Esophagus muscularis mucosa (tissue), 4 donors: ENCODE results near the gene PTPRN2. TPM values are rescaled to one million over a fixed set of nuclear protein-coding genes. Genes with fewer than 3 reads are reported as not detected.

Source experiments
- DNase-seq: peaks from one replicate; pipeline ENCODE4 v3.0.0-alpha.2; 2017; ENCODE audit errors: extremely low spot score
- H3K27ac ChIP-seq, 4 donors: fragments of 200-600 bp; sonication (generic); replicated peaks in 1 of 4; 1 replicate in 3 of 4; 2 replicates in 1 of 4; pipeline ENCODE4 v1.5.1; 2016 to 2019; ENCODE audit warnings: mild to moderate bottlenecking in 1 of 4
- H3K27me3 ChIP-seq, 4 donors: fragments of 200-600 bp; sonication (generic); one replicate each; pipeline versions ENCODE4 v1.5.1 to v1.6.0; 2016 to 2019
- H3K36me3 ChIP-seq, 4 donors: fragments of 200-600 bp; sonication (generic); one replicate each; pipeline ENCODE4 v1.5.1; 2016 to 2019
- H3K4me1 ChIP-seq, 4 donors: fragments of 200-600 bp; sonication (generic); one replicate each; pipeline ENCODE4 v1.5.1; 2016 to 2019
- H3K4me3 ChIP-seq, 4 donors: fragments of 200-600 bp; sonication (generic); 1 replicate in 2 of 4; 2 replicates in 2 of 4; pipeline ENCODE4 v1.5.1; 2016 to 2019; ENCODE audit warnings: mild to moderate bottlenecking in 4 of 4, moderate library complexity in 1 of 4
- H3K9me3 ChIP-seq, 4 donors: fragments of 200-600 bp; sonication (generic); 1 replicate in 3 of 4; 2 replicates in 1 of 4; pipeline ENCODE4 v1.5.1; 2016 to 2019
- CTCF ChIP-seq, 3 experiments: fragments of 200-600 bp in 2 of 3; fragments of 450-650 bp in 1 of 3; sonication (generic) in 2 of 3; IDR thresholded peaks; one replicate each; pipeline ENCODE4 v1.5.1; 2017 to 2019; ENCODE audit warnings: antibody characterized with exemption in 3 of 3, mild to moderate bottlenecking in 2 of 3, moderate library complexity in 1 of 3
- EP300 ChIP-seq: sonication (generic); formaldehyde crosslinking; IDR thresholded peaks from one replicate; pipeline ENCODE4 v1.6.1; 2017; ENCODE audit warnings: antibody characterized with exemption
- POLR2A ChIP-seq: fragments of 450-650 bp; IDR thresholded peaks from one replicate; pipeline ENCODE4 v1.6.1; 2017; ENCODE audit warnings: antibody characterized with exemption, moderate library complexity, mild to moderate bottlenecking, low read depth
- POLR2AphosphoS5 ChIP-seq, 2 donors: sonication (generic); formaldehyde crosslinking; IDR thresholded peaks; one replicate each; pipeline ENCODE4 v1.6.1; 2017; ENCODE audit warnings: antibody characterized with exemption in 2 of 2
- WGBS: methylation state at CpG from one replicate; pipeline ENCODE4 v1.1.5; 2018; 5-methylcytosine and 5-hydroxymethylcytosine counted together
- intact Hi-C: fragments of 100-400 bp; cut with DNase I; formaldehyde crosslinking; loops from one replicate; pipeline ENCODE4 v1.15.1; 2023
- total RNA-seq, 4 donors: library from RNA; depleted of rRNA; stranded (reverse); fragments of >200 nt; gene quantifications; one replicate each; pipeline versions ENCODE4 v1.1.0 to v1.2.1, GENCODE V29; 2016

PTPRN2 gene
- total RNA-seq, 4 donors from 2014 or later = 2.1 to 3.1 (median 3.1) TPM

- Histone ChIP-seq H3K4me1 (no peaks in the 10 kb centered on the region), H3K27ac (no peak overlapping the region), H3K27me3 (peaks cover 0 to 21% (median 0%) of the 10 kb centered on the region in 4 donors), H3K4me3 (no peak overlapping the region), H3K36me3 (no peaks in the 10 kb centered on the region), H3K9me3 (no peaks in the 10 kb centered on the region)
- intact Hi-C loops = no loop called here
- no peak for TF ChIP-seq EP300
- TF ChIP-seq POLR2AphosphoS5 (IDR thresholded peaks at IDR 0.05) = no peak
- TF ChIP-seq POLR2A = no peak
- TF ChIP-seq CTCF (IDR thresholded peaks at IDR 0.05) = no peak
- no peak for DNase-seq
- WGBS = 54% methylated on average over 12 of the region's 14 CpGs
These were observed 660.2 kb downstream of the PTPRN2 start for GRCh38 chr7:157927313-157927925.

GRCh38 chr7:157926521-157927150, 661.0 kb downstream of the PTPRN2 start:
- no peaks in the 10 kb centered on the region for H3K4me1 ChIP-seq
- H3K36me3 ChIP-seq = no peaks in the 10 kb centered on the region
- H3K4me3 ChIP-seq = no peak overlapping the region
- H3K9me3 ChIP-seq = no peaks in the 10 kb centered on the region
- 57% methylated on average over 7 of the region's 16 CpGs for WGBS
- intact Hi-C loops = no loop called here
- no peak for TF ChIP-seq POLR2A
- TF ChIP-seq POLR2AphosphoS5 (IDR thresholded peaks at IDR 0.05) = no peak
- no peak for TF ChIP-seq EP300
- no peak for TF ChIP-seq CTCF (IDR thresholded peaks at IDR 0.05)
- peaks cover 0 to 21% (median 0%) of the 10 kb centered on the region in 4 donors for H3K27me3 ChIP-seq
- no peak overlapping the region for H3K27ac ChIP-seq
- no peak for DNase-seq

GRCh38 chr7:157926107-157926506, 661.5 kb downstream of the PTPRN2 start:
- H3K4me3 ChIP-seq = no peak overlapping the region

GRCh38 chr7:157925383-157925875, 662.2 kb downstream of the PTPRN2 start:
- Histone ChIP-seq H3K27me3 (peaks cover 0 to 21% (median 0%) of the 10 kb centered on the region in 4 donors), H3K4me3 (no peak overlapping the region), H3K36me3 (no peaks in the 10 kb centered on the region), H3K27ac (no peak overlapping the region), H3K9me3 (peaks cover 0 to 9% (median 3%) of the 10 kb centered on the region in 4 donors), H3K4me1 (no peaks in the 10 kb centered on the region)
- intact Hi-C loops = no loop called here
- no peak for DNase-seq
- WGBS = 86% methylated on average over 17 of the region's 17 CpGs
- no peak for TF ChIP-seq CTCF (IDR thresholded peaks at IDR 0.05)
- TF ChIP-seq EP300 = no peak

More at GRCh38 chr7:157926107-157926506, 661.5 kb downstream of the PTPRN2 start:
- no peak for DNase-seq
- Histone ChIP-seq H3K4me1 (no peaks in the 10 kb centered on the region), H3K36me3 (no peaks in the 10 kb centered on the region), H3K27me3 (peaks cover 0 to 21% (median 0%) of the 10 kb centered on the region in 4 donors), H3K27ac (no peak overlapping the region), H3K9me3 (peaks cover 0 to 5% (median 2%) of the 10 kb centered on the region in 4 donors)
- no peak for TF ChIP-seq POLR2A
- TF ChIP-seq EP300 = no peak
- no peak for TF ChIP-seq CTCF (IDR thresholded peaks at IDR 0.05)
- no peak for TF ChIP-seq POLR2AphosphoS5 (IDR thresholded peaks at IDR 0.05)
- intact Hi-C loops = no loop called here
- WGBS = 56% methylated on average over 5 of the region's 5 CpGs
